HG03095 (cell line): ENCODE data around the gene PTPN11.
"Not testable (repeated sequence)": the region's sequence is repeated elsewhere in the genome, so short reads cannot be mapped to it uniquely, and the experiment has no call there.

Experiments used
- ATAC-seq: cut with Tn5 transposase; IDR thresholded peaks from one replicate; pipeline ENCODE4 v1.9.1; 2021; ENCODE audit warnings: moderate library complexity; ENCODE audit not compliant: unreplicated experiment

The PTPN11 gene

DNA sequence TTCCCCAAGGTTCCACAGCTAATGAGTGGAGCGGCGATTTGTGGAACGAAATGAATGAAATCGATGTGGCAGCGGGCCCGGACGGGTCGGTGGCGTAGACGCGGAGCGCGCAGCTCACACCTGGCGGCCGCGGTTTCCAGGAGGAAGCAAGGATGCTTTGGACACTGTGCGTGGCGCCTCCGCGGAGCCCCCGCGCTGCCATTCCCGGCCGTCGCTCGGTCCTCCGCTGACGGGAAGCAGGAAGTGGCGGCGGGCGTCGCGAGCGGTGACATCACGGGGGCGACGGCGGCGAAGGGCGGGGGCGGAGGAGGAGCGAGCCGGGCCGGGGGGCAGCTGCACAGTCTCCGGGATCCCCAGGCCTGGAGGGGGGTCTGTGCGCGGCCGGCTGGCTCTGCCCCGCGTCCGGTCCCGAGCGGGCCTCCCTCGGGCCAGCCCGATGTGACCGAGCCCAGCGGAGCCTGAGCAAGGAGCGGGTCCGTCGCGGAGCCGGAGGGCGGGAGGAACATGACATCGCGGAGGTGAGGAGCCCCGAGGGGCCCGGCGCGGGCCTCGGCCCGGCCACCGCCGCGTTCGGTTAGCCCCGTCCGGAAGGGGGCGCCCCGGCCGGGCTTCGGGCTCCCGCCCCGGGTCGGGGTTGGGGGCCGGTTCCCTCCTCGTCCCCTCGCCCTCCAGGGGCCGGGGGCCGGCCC, at the start of gene PTPN11:
PTPN11 (plus strand) TSS at position 340 of the 689 bp plus-strand sequence; CDS start at position 505, 165 bp downstream.
- peak; percentile 65 for ATAC-seq

DNA sequence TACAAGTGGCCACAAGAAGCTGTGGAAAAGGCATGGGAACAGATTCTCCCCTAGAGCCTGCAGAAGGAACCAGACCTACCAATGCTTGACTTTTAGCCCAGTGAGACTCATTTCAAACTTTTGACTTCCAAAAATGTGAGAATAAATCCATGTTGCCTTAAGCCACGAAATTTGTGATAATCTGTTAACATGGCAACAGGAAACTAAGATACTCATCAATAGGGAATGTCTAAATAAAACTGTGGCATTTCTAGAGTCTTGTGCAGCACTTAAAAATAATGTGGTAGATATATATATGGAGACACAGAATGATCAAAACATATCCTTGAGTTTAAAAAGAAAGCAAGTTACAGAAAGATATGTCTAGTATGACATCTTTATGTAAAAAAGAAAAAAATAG, 48.5 kb upstream of the PTPN11 start:
- no peak for ATAC-seq

DNA sequence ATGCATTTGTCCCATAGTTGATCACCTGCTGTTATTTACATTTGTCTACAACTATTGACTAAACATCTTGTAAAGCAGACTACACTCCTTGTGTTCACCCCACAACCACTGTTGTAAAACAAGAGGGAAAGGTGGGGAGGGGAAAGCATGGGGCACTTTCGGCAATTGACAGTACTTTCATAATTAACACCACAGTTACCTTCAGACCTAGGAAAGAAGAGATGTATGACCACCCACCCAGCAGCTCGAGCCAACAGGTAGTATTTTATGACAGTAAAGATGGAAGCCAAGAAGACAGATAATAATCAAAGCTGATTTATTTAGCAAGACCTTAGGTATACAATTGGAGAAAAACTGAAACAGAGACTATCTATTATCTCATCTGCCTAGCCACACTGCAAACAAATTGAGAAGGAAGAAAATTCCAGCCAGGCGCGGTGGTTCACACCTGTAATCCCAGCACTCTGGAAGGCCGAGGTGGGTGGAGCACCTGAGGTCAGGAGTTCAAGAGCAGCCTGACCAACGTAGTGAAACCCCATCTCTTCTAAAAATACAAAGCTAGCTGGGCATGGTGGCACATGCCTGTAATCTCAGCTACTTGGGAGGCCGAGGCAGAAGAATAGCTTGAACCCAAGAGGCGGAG, 47.8 kb upstream of the PTPN11 start:
- ATAC-seq: no peak

DNA sequence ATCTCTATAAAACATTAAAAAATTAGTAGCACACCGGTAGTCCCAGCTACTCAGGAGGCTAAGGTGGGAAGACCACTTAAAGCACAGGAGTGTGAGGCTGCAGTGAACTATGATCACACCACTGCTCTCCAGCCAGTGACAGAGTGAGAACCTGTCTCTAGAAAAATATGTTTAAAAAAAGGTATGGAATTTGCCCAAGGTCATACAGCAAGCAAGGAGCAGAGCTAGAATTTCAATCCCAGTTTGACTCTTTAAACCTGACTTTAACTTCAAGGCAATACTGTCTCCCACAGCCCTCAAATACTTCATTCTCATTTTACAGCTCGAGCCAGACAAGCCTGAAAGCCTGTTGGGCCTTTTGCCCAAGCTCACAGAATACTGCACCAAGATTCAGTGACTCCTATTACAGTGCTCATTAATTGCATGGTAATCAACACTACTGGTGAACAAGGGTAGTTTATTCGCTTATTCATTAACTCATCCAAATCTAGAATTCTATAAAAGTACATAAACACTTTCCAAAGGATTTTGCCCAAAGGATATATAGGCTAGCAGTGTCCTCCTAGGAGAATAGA, 44.5 kb upstream of the PTPN11 start:
- no peak for ATAC-seq

DNA sequence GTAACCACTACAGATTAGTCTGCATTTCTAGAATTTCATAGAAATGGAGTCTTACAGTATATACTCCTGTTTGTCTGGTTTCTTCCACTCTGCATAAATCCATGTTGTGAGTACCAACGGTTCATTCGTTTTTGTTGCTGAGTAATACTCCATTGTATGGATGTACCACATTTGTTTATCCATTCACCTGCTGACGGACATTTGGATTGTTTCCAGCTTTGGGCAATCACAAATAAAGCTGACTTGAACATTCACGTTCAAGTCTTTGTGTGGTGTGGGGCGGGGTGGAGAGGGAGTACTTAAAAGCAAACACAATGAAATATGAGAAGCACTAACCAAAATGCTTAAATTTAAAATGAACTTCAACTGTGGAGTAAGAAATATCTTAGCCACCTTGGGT, 43.6 kb upstream of the PTPN11 start:
- ATAC-seq: no peak

DNA sequence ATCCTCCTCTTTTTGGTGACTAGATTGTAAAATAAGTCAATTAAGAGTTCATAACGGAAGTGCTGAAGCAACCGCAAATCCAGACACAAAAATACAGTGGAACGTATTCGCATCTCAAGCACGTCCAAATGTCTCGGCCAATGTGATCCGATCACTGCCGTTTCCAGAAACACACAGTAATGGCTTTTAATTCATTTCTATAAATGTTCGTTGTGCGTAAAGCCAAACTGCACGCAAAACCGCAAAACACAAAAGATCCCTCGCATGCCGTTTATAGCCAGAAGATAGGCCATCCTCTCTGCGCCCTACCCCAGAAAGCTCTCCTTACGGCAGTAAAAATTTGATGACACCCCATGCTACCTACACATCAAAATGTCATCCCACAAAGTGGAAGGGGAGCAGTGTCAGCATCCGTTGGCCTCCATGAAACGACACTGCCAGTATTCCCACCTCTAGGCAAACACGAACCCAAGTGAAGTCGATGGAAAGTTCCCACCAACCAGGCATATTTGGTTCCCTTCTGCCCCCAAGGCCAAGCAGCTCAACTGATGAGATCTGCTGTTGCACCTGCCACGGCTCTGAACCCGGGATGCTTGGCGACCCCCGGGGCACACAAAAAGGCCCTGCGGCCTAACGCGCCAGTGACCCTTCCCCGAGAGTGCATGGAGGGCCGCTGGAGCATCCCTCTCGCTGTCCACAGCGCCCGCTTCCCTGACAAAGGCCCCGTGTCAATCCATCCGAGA, 37.9 kb upstream of the PTPN11 start:
- no peak for ATAC-seq

DNA sequence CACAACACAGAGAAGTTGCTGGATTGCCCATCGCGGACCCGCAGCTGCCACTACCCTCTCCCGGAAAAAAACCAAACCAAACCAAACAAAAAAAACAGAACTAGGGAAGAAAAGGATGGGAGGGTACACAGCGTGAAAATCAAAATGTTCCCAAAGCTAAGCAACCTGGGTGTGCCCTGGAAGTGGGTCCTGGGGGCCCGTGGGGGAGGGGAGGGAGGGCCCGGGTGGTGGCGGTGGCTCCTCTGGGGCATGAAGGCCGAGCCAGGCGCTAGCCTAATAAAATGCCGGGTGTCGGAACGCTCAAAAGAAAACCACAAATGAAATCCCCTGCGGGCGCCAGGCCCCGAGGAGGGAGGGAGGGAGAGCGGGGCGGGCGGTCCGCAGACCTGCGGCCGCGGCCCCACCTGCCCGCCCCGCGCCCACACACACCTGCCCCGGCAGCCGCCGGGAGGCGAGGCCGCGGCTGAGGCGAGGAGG, 37.3 kb upstream of the PTPN11 start:
- ATAC-seq: peak; percentile 41

DNA sequence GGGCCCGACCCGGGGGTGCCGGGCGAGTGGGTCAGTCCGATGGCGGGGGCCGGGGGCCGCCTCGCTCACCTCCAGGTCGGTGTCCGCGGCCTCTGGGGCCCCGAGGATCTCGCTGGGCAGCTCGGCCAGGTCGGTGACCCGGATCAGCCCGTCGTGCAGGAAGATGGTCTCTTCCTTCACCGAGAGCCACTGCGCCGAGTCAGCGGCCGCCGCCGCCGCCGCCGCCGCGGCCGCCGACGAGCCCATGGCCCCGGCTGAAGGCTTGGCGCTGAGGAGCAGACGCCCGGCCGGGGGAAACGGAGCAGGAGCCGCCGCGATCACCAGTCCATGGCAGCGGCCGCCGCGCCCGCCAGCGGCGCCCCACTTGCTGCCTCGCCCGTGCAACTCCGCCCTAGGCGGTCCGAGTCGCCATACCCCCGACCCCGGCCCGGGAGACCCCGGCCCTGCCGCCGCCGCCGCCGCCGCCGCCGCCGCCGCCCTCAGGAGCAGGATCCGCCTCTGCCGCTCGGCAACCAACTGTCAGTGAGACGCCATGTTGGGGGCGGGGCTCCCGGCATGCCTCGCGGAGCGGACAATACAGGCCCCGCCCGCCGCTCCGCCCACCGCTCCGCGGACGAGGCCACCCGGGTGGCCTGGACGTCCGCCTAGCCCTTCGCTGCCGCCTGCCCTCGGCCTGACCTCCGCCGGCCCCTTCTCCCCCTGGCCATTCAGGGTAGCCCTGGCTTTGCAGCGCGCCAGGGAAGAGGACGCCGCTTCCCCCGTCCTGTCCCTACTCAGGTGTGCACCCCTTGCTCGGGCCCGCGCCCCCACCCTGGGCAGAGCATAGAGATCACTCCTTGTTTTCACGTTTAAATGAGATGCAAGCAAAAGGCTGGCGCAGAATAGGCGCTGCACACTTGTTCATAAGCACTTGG, 36.6 kb upstream of the PTPN11 start, which contains the start of gene HECTD4:
HECTD4 (minus strand) TSS at position 549 of the 914 bp plus-strand sequence; CDS start at position 246, 303 bp downstream.
- ATAC-seq: peak; percentile 88

DNA sequence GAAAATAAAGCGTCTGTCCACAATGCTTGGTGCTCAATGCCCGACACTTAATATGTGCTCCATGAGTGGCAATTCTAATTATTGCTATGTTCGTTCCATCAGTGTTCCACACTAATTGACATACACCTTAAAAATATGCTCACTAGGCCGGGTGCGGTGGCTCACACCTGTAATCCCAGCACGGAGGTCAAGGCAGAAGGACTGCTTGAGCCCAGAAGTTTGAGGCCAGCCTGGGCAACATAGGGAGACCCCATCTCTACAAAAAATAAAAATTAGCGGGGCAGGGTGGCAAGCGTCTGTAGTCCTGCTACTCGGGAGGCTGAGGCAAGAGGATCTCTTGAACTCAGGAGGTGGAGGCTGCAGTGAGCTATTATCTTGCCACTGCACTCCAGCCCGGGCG, 35.9 kb upstream of the PTPN11 start:
- ATAC-seq: no peak

DNA sequence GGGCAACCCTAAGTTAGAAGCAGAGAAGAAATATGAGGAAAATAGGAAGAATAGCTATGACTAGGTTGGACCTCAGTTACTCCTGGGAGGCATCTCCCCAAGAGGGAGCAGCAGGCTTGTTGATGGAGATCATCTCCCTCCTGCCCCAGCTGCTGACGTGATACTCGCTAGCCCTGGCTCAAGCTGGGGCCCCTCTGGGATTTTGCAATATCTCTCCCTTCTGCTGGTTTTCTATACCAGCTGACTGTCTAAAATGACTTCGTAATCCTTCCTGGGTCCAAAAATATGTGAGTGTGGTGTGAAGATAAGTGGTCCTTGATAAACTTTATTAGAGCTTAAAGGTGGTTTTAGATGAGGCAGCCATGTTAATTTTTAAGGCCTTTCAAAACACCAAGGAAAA, 32.0 kb upstream of the PTPN11 start:
- ATAC-seq: no peak

DNA sequence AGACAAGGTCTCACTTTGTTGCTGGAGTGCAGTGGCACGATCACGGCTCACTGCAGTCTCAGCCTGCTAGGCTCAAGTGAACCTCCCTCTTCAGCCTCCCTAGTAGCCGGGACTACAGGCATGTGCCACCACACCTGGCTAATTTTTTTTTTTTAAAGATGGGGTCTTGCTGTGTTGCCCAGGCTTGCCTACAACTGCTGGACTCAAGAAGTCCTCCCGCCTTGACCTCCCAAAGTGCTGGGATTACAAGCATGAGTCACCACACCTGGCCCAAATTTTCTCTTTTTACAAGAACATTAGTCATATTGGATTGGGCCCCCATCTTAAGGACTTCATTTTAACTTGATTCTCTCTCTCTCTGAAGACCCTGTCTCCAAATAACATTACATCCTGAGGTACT, 29.5 kb upstream of the PTPN11 start:
- no peak for ATAC-seq

DNA sequence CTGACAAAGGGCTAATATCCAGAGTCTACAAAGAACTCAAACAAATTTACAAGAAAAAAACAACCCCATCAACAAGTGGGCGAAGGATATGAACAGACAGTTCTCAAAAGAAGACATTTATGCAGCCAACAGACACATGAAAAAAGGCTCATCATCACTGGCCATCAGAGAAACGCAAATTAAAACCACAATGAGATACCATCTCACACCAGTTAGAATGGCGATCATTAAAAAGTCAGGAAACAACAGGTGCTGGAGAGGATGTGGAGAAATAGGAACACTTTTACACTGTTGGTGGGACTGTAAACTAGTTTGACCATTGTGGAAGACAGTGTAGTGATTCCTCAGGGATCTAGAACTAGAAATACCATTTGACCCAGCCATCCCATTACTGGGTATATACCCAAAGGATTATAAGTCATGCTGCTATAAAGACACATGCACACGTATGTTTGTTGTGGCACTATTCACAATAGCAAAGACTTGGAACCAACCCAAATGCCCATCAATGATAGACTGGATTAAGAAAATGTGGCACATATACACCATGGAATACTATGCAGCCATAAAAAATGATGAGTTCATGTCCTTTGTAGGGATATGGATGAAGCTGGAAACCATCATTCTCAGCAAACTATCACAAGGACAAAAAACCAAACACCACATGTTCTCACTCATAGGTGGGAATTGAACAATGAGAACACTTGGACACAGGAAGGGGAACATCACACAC, 28.7 kb upstream of the PTPN11 start:
- ATAC-seq: not testable (repeated sequence)

DNA sequence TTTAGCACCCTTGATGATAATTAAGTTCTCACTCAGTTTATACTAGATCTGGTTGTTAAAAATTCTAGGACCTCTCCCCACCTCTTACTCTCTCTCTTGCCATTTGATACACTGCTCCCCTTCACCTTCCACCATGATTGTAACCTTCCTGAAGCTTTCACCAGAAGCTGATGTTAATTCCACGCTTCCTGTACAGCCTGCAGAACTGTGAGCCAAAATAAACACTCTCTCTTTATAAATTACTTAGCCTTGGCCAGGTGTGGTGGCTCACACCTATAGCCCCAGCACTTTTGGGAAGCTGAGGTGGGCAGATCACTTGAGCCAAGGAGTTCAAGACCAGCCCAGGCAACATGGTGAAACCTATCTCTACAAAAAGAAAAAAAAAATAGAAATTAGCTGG, 25.4 kb upstream of the PTPN11 start:
- ATAC-seq: no peak

DNA sequence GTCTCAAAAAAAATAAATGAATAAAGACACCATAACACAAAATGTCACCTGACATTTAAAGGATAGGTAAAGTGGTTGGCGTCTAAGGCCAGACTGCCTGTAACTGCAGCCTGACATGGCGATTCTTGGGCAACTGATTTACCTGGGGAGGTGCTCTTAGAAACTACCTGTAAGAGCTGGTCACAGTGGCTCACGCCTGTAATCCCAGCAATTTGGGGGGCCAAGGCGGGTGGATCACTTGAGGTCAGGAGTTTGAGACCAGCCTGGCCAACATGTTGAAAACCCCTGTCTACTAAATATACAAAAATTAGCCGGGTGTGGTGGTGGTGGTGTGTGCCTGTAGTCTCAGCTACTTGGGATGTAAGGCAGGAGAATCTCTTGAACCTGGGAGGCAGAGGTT, 17.7 kb upstream of the PTPN11 start:
- ATAC-seq: no peak

DNA sequence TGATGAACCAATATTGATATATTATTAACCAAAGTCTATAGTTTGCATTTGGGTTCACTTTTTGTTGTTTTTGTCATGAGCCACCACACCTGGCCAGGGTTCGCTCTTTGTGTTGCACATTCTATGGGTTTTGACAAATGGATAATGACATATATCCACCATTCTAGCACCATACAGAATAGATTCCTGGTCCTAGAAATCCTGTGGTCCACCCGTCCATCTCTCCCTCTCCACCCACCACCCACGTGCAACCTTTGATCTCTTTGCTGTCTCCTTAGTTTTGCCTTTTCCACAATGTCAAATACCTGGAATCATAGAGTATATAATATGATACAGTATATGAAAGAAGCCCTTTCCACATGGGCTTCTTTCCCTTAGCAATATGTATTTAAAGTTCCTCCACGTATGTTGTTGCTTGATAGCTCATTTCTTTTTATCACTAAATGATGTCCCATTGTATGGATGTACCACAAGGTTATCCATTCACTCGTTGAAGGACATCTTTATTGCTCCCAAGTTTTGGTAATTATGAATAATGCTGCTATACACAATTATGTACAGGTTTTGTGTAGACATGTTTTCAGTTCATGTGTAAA, 16.7 kb upstream of the PTPN11 start:
- ATAC-seq: no peak

DNA sequence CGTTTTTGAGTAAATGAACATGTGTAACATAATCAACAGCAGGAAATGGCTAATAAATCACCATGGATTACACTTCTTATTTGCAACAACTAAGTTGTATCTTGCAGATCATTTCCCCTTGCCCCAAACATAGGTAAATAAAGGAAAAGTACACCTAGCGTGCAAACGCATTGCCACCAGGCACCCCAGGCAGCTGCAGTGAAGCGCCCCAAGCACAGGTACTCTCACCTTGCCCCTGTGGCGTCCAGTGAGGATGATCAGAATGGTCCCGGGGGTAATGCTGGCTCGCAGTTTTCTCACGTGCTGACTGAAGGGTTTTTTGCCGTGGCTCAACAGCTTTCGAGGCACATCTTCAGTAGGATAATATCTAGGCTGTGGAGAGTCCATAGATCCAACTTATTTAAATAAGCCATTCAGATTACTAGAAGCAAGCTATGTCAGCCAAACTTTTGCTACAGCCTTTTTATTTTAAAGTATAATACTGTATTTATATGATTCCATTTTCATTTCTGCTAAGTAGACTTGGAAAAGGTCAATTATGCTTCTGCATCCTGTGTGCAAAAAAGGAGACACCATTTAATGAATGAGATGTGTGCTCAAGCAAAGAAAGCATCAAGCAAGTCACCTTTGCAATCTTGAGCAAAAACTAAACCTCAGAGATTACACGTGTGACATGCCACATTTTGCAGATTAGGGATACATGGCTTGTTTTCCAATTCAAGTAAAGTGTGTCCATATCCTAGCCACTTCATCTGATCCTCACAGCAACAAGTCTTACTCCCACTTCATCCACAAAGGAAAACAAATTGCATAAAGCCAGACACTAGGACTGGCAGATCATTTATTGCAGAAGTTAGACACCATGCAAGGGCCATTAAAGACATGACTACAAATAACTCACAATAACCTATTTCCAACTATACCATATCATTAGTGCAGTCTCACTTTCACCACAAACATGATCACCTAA, 11.9 kb upstream of the PTPN11 start:
- no peak for ATAC-seq

DNA sequence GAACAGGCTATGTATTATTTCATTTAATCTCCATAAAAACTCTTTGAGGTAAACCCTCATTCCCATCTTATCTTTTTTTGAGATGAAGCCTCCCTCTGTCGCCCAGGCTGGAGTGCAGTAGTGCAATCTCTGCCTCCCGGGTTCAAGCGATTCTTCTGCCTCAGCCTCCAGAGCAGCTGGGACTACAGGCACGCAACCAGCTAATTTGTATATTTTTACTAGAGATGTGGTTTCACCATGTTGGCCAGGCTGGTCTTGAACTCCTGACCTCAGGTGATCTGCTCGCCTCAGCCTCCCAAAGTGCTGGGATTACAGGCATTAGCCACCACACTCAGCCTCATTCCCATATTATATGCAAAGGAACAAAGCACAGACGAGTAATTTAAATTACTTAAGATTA, 11.1 kb upstream of the PTPN11 start:
- ATAC-seq: not testable (repeated sequence)

DNA sequence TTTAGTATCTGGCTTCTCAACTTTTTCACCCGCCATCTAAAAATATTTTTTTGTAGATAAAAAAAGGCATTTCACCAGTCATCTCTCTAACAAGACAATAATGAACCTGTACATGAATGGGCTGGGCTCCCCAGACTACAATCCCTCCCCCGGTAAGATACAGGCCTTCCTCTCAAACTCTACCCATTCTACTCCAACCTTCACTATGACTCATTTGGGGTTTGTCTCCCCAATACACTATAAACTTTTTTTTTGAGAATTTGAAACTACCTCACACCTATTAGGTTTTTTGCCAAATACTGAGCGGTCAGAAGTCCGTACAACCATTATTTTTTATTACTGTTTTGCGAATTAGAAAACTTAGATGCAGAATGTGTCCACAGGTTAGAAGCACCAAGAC, 10.1 kb upstream of the PTPN11 start:
- ATAC-seq: no peak
